Hepatic stellate cell (primary cell): Measurements from ENCODE around the gene XCL2.
"Not testable (repeated sequence)": the region's sequence is repeated elsewhere in the genome, so short reads cannot be mapped to it uniquely, and the experiment has no call there.

Experiments
- DNase-seq: peaks from one replicate; pipeline ENCODE4 v3.0.0; 2011; ENCODE audit warnings: low spot score

Gene XCL2, protein sequence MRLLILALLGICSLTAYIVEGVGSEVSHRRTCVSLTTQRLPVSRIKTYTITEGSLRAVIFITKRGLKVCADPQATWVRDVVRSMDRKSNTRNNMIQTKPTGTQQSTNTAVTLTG

GRCh38 chr1:168543840-168544498 is at the start of gene XCL2:
XCL2 (minus strand) TSS chr1:168543997; CDS start chr1:168543964, 33 bp downstream.
- not testable (repeated sequence) for DNase-seq

DNA sequence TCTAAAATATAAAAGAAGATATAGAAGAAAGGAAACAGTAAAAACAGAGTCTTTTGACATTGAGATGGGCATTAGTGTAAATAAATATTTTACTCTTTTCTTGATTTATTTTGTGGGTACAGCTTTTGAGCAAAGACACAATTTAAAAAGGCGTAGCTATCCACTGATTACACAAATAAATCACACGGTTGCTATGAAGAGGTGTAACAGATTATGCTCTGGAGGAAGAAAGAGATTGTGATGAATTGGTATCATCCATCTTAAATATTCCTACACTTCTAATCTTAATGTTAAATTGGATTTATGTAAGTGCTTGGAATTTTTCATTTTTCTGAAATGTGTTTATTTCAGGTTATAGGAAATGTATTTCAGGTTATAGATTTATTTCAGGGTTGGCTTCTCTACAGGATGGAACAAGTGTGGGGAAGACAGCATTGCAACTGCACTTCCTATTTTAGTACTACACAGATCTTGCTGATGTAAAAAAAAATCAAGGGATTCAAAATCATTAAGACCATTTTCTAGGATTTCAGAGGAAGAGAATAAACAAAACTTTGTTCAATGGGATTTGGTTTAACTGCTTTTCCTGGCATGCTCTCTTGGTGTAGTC is 47.9 kb upstream of the XCL2 start:
- no peak for DNase-seq

DNA sequence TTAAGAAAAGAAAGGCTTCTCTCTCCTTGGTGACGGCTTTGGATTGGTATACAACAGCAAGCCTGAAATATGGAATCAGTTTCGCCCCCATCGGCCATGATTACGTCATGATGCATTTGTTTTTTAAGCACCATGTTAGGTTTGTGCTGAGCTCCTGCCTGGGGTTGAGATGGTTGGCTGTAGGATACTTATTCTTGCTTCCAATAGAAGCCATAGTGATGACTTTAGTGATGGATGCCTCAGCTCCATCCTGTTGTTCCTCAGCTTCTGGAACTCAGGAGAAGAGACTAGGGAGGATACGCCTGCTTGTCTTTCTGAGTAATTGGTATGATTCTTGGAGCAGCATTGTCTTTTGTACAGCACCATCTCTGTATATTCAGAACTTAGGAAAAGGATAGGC is 47.3 kb upstream of the XCL2 start:
- no peak for DNase-seq

DNA sequence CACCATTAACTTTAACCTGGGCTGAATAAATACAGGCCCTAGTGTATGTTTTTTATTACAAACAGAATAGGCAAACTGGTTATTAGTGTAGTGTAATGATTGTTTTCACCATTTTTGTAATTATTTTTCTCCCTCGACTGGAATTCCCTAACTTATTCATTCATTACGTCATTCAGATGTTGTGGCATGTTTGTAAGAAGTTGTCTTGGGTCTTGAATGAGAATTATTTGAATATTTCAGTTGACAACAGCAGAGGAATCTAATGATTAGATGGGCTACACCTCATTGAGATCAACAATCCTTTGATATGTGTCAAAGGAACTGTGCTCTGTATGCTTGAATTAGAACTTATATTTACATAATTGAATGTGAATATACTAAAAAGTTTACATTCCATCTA is 45.4 kb upstream of the XCL2 start:
- no peak for DNase-seq

DNA sequence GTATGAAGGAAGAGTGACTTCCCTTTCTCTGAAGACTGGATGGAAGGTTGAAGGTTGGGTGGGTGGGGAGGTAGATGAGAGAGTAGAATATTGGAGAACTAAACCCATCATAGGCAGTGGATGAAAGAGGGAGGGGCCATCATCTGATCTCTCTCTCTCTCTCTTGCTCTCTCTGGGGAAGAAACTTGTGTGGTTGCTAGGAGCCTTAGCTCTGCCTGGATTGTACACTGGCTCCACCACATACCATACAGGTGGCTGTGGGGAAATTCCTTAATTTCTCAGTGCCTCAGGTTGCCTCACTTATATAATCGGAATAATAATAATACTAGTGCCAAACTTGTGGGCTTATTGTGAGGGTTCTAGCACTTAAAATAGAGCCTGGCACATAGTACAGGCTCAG is 42.1 kb upstream of the XCL2 start:
- DNase-seq: no peak

DNA sequence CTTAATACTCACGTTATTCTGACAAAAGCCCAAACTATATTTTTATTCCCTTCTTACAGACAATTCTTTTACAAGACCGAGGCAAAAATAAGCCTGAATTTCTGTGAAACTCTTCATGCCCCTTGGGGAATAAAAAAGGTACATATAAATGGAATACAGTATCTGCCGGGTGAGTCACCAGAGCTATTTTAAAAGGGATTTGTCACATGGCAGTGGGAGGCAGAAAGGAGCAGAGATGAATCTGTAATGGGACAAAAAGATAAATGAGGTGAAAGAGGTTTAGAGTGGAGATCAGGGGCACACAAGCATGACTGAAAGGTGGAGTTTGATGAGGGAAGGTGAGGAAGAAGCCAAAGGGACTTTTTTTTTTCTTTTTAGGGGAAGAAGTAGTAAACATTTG is 41.4 kb upstream of the XCL2 start:
- no peak for DNase-seq

DNA sequence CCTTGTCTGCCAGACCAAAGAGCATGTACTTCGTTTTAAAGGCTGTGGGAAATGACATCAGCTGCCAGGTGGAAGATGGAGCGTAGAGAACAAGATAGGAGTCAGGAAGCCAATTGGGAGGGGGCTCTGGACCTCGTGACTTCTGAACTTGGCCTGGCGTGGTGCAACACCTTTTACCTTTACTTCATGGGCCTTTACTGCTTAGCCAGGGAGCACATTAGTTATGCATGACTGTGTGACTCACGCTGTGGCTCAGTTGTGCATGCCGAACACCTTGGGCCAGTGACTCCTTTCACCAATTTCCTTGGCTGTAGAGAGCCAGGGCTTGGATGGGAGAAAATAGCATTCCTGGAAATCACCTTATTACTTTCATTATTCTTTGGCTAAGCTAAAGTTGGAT is 39.8 kb upstream of the XCL2 start:
- DNase-seq: no peak

DNA sequence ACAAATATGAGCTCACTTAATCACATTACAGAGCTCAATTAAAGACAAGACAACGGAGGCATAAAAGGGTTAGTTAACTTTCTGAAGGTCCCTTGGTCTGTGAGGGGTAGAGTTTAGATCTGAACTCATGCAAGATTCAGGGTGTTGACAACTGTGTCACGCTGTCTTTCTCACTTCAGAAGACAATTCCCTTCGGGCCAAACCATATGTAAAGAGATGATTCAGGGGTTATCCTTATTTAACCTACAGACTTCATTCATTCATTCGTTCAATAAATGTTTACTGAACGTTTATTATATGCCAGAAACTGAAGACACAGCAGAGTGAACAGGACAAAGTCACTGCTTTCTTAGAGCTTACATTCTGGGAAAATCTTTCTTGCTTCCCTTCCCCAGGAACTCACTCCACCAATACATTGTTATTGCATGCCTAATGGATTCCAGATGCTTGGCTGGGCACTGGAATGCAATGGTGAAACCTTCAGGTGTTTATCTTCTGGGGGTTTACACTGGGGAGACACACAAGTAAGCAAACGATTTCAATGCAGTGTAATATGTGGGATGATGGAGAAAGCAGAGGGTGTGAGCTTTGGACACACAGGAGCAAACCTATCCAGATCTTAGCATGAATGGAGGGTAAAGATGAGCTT is 39.0 kb upstream of the XCL2 start:
- DNase-seq: no peak

DNA sequence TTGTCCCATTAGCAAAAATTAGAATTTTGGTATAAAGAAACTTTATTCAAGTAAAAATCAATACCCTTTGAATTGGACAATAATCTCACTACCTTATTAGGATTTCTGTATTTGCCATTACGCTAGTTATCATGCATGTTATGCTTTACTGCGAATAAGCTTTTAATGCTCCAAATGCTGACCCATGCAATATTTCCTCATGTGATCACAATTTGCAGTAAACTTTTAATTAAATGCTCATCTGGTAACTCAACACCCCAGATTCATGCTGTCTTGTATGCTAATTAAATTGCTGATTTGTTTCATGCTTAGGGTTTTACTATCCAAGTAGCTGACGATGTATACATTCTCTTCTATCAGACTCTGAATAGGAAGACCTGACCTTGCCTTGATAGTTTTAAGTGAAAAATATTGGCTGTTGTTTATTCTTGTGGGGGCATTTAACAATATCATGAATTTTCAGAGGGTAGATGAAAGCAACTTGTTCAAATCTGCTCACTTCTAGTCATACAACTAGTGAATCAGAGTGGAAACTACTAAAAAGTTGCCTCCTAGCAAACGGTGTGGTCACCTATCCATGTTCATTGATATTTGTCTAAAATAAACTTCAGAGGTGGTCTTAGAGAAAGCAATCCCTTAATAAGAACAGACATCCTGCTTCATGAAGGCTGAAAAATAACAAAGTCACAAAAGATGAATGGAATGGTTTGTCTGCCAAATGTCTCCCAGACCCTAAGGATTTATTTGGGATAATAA is 38.2 kb upstream of the XCL2 start:
- no peak for DNase-seq

DNA sequence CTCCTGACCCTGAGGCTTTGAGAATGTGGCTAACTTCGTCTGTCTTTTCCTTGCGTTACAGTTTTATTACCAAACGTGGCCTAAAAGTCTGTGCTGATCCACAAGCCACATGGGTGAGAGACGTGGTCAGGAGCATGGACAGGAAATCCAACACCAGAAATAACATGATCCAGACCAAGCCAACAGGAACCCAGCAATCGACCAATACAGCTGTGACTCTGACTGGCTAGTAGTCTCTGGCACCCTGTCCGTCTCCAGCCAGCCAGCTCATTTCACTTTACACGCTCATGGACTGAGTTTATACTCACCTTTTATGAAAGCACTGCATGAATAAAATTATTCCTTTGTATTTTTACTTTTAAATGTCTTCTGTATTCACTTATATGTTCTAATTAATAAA is 37.2 kb upstream of the XCL2 start:
- not testable (repeated sequence) for DNase-seq

DNA sequence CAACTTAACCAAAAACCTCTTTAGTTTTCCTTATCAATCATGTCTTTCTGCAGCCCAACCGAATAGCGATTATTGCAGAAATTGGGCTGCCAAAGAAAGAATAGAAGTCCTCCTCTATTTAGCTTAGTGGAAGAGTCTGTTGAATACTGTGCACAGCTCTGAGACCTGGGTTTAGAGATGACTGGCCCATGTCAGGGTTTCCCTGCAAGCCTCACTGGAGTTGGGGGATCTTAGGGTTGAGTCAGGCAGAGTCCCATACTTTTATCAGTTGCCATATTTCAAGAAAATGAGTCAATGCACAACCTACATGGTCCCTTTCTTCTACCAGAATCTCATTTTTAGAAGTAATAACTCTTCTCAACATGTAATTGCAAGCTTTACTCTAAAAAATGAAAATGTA is 36.5 kb upstream of the XCL2 start:
- DNase-seq: not testable (repeated sequence)

DNA sequence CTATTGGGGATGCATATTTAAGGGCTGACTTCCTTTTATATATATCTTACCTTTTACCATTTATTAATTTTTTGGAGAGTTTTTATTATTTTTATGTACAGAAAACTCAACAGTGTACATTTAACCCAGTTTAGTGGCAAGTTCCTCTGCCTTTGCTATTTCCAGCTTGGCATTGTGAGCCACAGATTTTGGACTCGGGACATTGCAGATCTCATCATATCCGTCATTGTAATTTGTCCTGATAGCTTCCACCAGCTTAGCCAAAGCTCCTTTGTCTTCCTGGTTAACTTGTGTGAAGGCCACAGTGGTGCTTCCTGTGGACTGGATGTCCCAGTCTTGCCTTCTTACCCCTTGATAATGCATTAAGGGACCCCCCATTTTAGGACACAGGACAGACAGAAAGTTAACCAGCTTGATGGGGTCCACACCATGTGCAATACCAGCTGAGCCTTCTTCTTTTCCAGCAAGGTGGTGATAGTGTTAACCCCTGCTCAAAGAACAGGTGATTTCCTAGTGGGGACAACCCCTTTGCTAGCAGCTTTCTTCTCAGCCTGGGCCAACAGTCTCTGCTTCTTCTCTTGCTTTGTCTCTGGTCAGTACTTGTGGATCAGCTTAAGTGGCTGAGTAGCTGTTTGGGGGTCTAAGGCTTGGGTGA is 34.9 kb upstream of the XCL2 start:
- not testable (repeated sequence) for DNase-seq

DNA sequence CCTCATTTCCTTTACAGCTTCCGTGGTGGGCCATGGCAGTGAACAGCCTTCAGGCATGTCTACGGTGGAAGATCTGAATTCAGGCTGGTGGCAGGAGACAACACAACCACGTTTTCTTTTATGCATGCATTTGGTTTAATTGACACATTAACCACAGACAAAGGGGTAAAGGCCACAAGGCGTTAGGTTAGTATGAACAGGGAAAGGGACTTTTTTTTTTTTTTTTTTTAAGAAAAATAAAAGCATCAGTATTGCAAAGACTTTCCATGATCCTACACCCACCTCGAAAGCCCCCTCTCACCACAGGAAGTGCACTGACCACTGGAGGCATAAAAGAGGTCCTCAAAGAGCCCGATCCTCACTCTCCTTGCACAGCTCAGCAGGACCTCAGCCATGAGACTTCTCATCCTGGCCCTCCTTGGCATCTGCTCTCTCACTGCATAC is 32.5 kb upstream of the XCL2 start, which contains the start of gene XCL1:
Gene XCL1 (plus strand): TSS at position 361 of the 444 bp plus-strand sequence. CDS start 33 bp downstream, at position 394.
- DNase-seq: not testable (repeated sequence)

DNA sequence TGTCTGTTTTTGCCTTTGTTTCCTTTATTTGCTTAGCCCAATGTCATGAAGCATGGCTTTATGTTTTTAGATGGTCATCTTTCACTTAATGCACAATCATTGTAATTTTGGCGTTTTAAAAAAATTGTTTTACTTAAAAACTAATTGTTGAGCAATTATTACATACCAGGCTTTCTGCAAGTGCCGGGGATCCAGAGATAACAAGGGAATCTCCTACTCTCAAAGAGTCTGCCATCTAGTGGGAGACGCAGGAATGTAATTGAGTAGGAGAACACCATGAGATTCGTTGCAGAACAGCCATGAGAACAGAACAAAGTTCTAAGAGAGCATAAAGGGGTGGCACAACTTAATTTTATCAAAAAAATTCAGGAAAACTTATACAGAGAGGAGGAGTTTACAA is 30.4 kb upstream of the XCL2 start:
- peak; percentile 4 for DNase-seq

DNA sequence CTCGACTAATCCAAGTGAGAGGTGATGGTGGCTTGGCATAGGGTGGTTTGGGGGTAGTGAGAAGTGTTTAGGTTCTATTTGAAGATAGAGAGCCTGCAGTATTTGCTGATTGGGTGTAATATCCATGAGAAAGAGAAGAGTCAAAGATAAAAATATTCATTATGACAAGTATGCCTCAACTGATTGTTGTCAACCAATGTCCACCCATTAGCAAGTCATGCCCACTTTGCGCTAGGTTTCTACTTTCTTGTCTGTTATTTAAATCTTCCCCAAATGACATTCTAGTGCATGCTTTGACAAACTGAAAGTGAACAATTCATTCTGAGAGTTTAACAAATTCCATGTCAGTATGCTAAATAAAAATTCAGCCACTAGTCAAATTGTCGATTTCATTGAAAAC is 28.8 kb upstream of the XCL2 start:
- DNase-seq: no peak

GRCh38 chr1:168570652-168571051 is 26.9 kb upstream of the XCL2 start:
- DNase-seq: no peak

- no peak for DNase-seq
Observed at GRCh38 chr1:168568346-168568745, 24.5 kb upstream of the XCL2 start.

- DNase-seq: no peak
Observed at GRCh38 chr1:168567568-168567967, 23.8 kb upstream of the XCL2 start.

GRCh38 chr1:168567007-168567406 is 23.2 kb upstream of the XCL2 start:
- no peak for DNase-seq

GRCh38 chr1:168565825-168566224 is 22.0 kb upstream of the XCL2 start:
- no peak for DNase-seq

GRCh38 chr1:168561989-168562388 is 18.2 kb upstream of the XCL2 start:
- no peak for DNase-seq

GRCh38 chr1:168560370-168560769 is 16.6 kb upstream of the XCL2 start:
- no peak for DNase-seq
